Esophagus squamous epithelium (tissue), 5 donors: ENCODE results near the gene TBX4. TPM values are rescaled to one million over a fixed set of nuclear protein-coding genes. Genes with fewer than 3 reads are reported as not detected.

Experiments
- DNase-seq: peaks from one replicate; lab custom pipeline; 2025; lab: John Stamatoyannopoulos, UW
- H3K27ac ChIP-seq, 4 donors: fragments of 200-600 bp; sonication (generic); one replicate each; pipeline ENCODE4 v1.5.1; 2016 to 2019; ENCODE audit warnings: mild to moderate bottlenecking in 1 of 4
- H3K27me3 ChIP-seq, 4 donors: fragments of 200-600 bp; sonication (generic); 1 replicate in 3 of 4; 2 replicates in 1 of 4; pipeline versions ENCODE4 v1.5.1 to v1.6.0; 2017 to 2021; ENCODE audit warnings: antibody characterized with exemption in 1 of 4
- H3K36me3 ChIP-seq, 3 donors: fragments of 200-600 bp; sonication (generic); one replicate each; pipeline ENCODE4 v1.5.1; 2016 to 2019
- H3K4me1 ChIP-seq, 3 donors: fragments of 200-600 bp; sonication (generic); one replicate each; pipeline ENCODE4 v1.5.1; 2017 to 2019
- H3K4me3 ChIP-seq, 4 donors: fragments of 200-600 bp; sonication (generic); 1 replicate in 3 of 4; 2 replicates in 1 of 4; pipeline ENCODE4 v1.5.1; 2016 to 2019; ENCODE audit warnings: mild to moderate bottlenecking in 2 of 4, moderate library complexity in 1 of 4
- H3K9me3 ChIP-seq, 3 donors: fragments of 200-600 bp; sonication (generic); one replicate each; pipeline ENCODE4 v1.5.1; 2016 to 2019
- POLR2A ChIP-seq, 4 donors: fragments of 450-650 bp; IDR thresholded peaks; one replicate each; pipeline ENCODE4 v1.6.1; 2017; ENCODE audit warnings: antibody characterized with exemption in 4 of 4, mild to moderate bottlenecking in 4 of 4, moderate library complexity in 3 of 4
- WGBS, 2 donors: methylation state at CpG; one replicate each; pipeline ENCODE4 v1.1.5; 2018; 5-methylcytosine and 5-hydroxymethylcytosine counted together
- intact Hi-C: fragments of 100-400 bp; cut with DNase I; formaldehyde crosslinking; loops from one replicate; pipeline ENCODE4 v1.15.0; 2022
- total RNA-seq, 4 donors: library from RNA; depleted of rRNA; stranded (reverse); fragments of >200 nt; gene quantifications; one replicate each; pipeline ENCODE4 v1.1.0, GENCODE V29; 2016
- TF ChIP-seq, protein P1 (sequence below), 6 experiments: fragments of 450-650 bp in 4 of 6; fragments of 200-600 bp in 2 of 6; sonication (generic) in 2 of 6; IDR thresholded peaks; one replicate each; pipeline ENCODE4 v1.5.1; 2016 to 2019; ENCODE audit warnings: antibody characterized with exemption in 6 of 6, mild to moderate bottlenecking in 4 of 6, moderate library complexity in 4 of 6
- donor health status: DM: yes; HTN: yes; CAD: no.

The TBX4 gene
- total RNA-seq, 4 donors from 2014 or later, result not detected

GRCh38 chr17:61496957-61497653, 44.9 kb downstream of the TBX4 start:
- peaks cover 0 to 99% (median 0%) of the 10 kb centered on the region in 4 donors for H3K27me3 ChIP-seq
- peaks cover 0 to 15% (median 4%) of the 10 kb centered on the region in 3 donors for H3K4me1 ChIP-seq
- H3K9me3 ChIP-seq, result no peaks in the 10 kb centered on the region
- no peak overlapping the region for H3K27ac ChIP-seq
- H3K36me3 ChIP-seq, result no peaks in the 10 kb centered on the region
- intact Hi-C loops, result no loop called here
- TF ChIP-seq, protein P1, sequence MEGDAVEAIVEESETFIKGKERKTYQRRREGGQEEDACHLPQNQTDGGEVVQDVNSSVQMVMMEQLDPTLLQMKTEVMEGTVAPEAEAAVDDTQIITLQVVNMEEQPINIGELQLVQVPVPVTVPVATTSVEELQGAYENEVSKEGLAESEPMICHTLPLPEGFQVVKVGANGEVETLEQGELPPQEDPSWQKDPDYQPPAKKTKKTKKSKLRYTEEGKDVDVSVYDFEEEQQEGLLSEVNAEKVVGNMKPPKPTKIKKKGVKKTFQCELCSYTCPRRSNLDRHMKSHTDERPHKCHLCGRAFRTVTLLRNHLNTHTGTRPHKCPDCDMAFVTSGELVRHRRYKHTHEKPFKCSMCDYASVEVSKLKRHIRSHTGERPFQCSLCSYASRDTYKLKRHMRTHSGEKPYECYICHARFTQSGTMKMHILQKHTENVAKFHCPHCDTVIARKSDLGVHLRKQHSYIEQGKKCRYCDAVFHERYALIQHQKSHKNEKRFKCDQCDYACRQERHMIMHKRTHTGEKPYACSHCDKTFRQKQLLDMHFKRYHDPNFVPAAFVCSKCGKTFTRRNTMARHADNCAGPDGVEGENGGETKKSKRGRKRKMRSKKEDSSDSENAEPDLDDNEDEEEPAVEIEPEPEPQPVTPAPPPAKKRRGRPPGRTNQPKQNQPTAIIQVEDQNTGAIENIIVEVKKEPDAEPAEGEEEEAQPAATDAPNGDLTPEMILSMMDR (IDR thresholded peaks at IDR 0.05), result no peak
- no peak for TF ChIP-seq POLR2A (IDR thresholded peaks at IDR 0.05)
- 69 to 87% methylated on average over 9 of the region's 9 CpGs for WGBS, 2 donors
- no peak overlapping the region for H3K4me3 ChIP-seq
- DNase-seq, result no peak

DNA sequence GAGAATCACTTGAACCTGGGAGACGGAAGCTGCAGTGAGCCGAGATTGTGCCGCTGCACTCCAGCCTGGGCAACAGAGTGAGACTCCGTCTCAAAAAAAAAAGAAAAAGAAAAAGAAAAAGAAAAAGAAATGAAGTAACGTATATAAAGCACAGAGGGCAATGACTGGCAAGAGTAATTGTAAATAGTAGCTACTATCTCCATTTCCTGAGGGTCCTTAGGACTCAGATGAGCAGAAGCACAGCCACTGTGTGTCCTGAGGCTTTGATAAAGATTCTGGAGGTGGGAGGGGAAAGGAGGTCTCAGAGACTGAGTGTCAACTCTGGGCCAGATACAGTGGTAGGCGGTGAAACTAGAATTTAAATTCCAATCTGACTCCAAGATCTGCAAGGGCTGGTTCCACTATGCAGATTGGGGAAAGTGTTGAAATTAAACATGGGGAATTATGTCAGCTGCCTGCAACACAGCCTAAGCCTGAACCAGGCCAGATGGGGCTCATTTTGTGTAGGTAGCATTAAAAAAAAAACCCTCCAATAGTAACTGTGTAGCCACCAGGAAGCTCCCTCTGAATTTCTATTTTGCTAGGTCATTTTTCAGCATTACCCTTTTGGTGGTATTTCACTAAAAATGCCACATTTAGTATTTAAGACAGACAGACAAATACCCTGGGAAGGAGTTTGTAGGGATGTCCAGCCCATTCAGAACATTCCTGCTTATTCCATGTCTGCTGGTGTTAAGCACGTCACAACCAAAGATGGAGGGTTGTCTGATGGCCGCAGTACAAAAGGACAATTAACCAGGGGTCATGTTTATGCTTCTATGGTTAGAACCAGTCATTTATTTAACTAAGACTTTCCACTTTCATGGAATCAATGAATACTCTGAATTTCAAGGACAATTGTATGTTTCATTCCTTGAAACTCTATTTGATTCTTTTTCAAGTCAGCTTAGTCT, 46.1 kb downstream of the TBX4 start:
- Histone ChIP-seq H3K4me3 (no peak overlapping the region), H3K27ac (no peak overlapping the region), H3K36me3 (no peaks in the 10 kb centered on the region), H3K4me1 (peaks cover 0 to 15% (median 4%) of the 10 kb centered on the region in 3 donors), H3K27me3 (peaks cover 0 to 99% (median 0%) of the 10 kb centered on the region in 4 donors), H3K9me3 (no peaks in the 10 kb centered on the region)
- intact Hi-C loops, result no loop called here
- WGBS, 2 donors, result 92 to 97% methylated on average over 8 of the region's 8 CpGs
- no peak for DNase-seq
- no peak for TF ChIP-seq POLR2A (IDR thresholded peaks at IDR 0.05)
- TF ChIP-seq, protein P1 (IDR thresholded peaks at IDR 0.05), result no peak

DNA sequence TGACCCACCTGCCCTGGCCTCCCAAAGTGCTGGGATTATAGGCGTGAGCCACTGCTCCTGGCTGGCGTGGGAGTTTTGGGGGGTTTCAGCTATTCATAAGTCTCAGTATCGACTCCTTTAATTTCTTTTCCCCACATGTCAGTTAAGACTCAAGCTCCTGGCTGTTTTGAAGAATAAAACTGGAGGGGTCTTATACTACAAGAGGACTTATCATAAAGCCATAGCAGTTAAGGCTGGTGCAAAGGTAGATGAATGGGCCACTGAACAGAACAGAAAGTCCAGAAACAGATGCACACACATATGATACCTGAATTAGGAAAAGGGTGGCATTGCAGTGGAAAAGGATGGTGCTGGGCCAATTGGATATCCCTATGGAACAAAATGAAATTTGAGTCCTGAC, 47.4 kb downstream of the TBX4 start:
- Histone ChIP-seq H3K36me3 (no peaks in the 10 kb centered on the region), H3K27me3 (peaks cover 0 to 96% (median 0%) of the 10 kb centered on the region in 4 donors), H3K9me3 (no peaks in the 10 kb centered on the region), H3K4me1 (peaks cover 0 to 15% (median 4%) of the 10 kb centered on the region in 3 donors), H3K27ac (no peak overlapping the region), H3K4me3 (no peak overlapping the region)
- no peak for TF ChIP-seq POLR2A (IDR thresholded peaks at IDR 0.05)
- TF ChIP-seq, protein P1 (IDR thresholded peaks at IDR 0.05), result no peak
- intact Hi-C loops, result no loop called here
- DNase-seq, result no peak
- 100% methylated on average over 2 to 3 of the region's 3 CpGs for whole genome bisulfite sequencing, 2 donors

GRCh38 chr17:61500287-61500686, 48.1 kb downstream of the TBX4 start:
- intact Hi-C loops, result no loop called here
- H3K36me3 ChIP-seq, result no peaks in the 10 kb centered on the region
- no peaks in the 10 kb centered on the region for H3K9me3 ChIP-seq
- WGBS, 2 donors, result 81 to 83% methylated on average over 2 of the region's 2 CpGs
- no peak for TF ChIP-seq POLR2A (IDR thresholded peaks at IDR 0.05)
- TF ChIP-seq, protein P1 (IDR thresholded peaks at IDR 0.05), result no peak
- no peak overlapping the region for H3K27ac ChIP-seq
- no peak for DNase-seq
- H3K4me3 ChIP-seq, result no peak overlapping the region
- peaks cover 0 to 14% (median 4%) of the 10 kb centered on the region in 3 donors for H3K4me1 ChIP-seq
- peaks cover 0 to 95% (median 0%) of the 10 kb centered on the region in 4 donors for H3K27me3 ChIP-seq
